Lung (tissue), 12 donors: ENCODE data around the gene NLGN1. TPM values are rescaled to one million over a fixed set of nuclear protein-coding genes. Genes with fewer than 3 reads are reported as not detected.
"Not testable (repeated sequence)": the region's sequence is repeated elsewhere in the genome, so short reads cannot be mapped to it uniquely, and the experiment has no call there.

Experiments used
- ATAC-seq: fragments of 200-7000 bp; cut with Tn5 transposase; one replicate; pipeline ENCODE4 v1.9.1; 2020; ENCODE audit warnings: moderate number of reproducible peaks; ENCODE audit not compliant: insufficient read depth, low FRiP score
- DNase-seq, 3 donors: peaks; one replicate each; pipeline ENCODE4 v3.0.0-alpha.2; 2013 to 2017
- H3K27ac ChIP-seq, 2 donors: one replicate each; pipeline ENCODE4 v1.5.1; 2013; ENCODE audit warnings: mild to moderate bottlenecking in 2 of 2, moderate library complexity in 2 of 2, control low read depth in 1 of 2, inconsistent platforms in 1 of 2, low read depth in 1 of 2, low read length in 1 of 2
- H3K27me3 ChIP-seq, 3 donors: one replicate each; pipeline ENCODE4 v1.5.1; 2013; ENCODE audit warnings: low read length in 2 of 3; ENCODE audit not compliant: control insufficient read depth in 3 of 3, insufficient read depth in 3 of 3
- H3K36me3 ChIP-seq, 4 donors: one replicate each; pipeline ENCODE4 v1.5.1; 2013; ENCODE audit warnings: low read length in 4 of 4, mild to moderate bottlenecking in 1 of 4, moderate library complexity in 1 of 4; ENCODE audit not compliant: control insufficient read depth in 4 of 4, insufficient read depth in 4 of 4
- H3K4me1 ChIP-seq, 5 donors: one replicate each; pipeline ENCODE4 v1.5.1; 2013; ENCODE audit warnings: low read length in 5 of 5, mild to moderate bottlenecking in 2 of 5, moderate library complexity in 1 of 5; ENCODE audit not compliant: control insufficient read depth in 5 of 5, insufficient read depth in 5 of 5
- H3K4me3 ChIP-seq: one replicate; pipeline ENCODE4 v1.5.1; 2013; ENCODE audit warnings: mild to moderate bottlenecking, control low read depth, moderate library complexity
- H3K9ac ChIP-seq, 2 donors: one replicate each; pipeline ENCODE4 v1.5.1; 2013; ENCODE audit warnings: low read length in 2 of 2, control low read depth in 1 of 2; ENCODE audit not compliant: insufficient read depth in 1 of 2
- H3K9me3 ChIP-seq, 4 donors: one replicate each; pipeline ENCODE4 v1.5.1; 2013; ENCODE audit warnings: low read length in 3 of 4, mild to moderate bottlenecking in 1 of 4, moderate library complexity in 1 of 4; ENCODE audit not compliant: control insufficient read depth in 4 of 4, insufficient read depth in 3 of 4
- CTCF ChIP-seq: IDR thresholded peaks from 2 replicates; pipeline ENCODE4 v1.5.1; 2012; ENCODE audit warnings: mild to moderate bottlenecking; ENCODE audit errors: control extremely low read depth, extremely low read depth
- WGBS, 2 donors: extraction: QIAGEN DNeasy Blood & Tissue Kit; methylation state at CpG; one replicate each; pipeline ENCODE4 v1.1.7; 2013; 5-methylcytosine and 5-hydroxymethylcytosine counted together
- polyA plus RNA-seq, 2 donors: library from polyadenylated mRNA; stranded (reverse); fragments of 200-250 nt; gene quantifications; one replicate each; pipeline ENCODE4 v1.2.1, GENCODE V29; 2013
- total RNA-seq, 2 donors: library from RNA; depleted of rRNA in 1 of 2; stranded (reverse); fragments of >200 nt in 1 of 2; gene quantifications; one replicate each; pipeline ENCODE4 v1.2.1, GENCODE V29; 2014 to 2021
- donor health status: control.
- donor health status: control.
- donor health status: Bipolar disorder and iron deficiency.
- donor health status: healthy.
- donor health status: DM: yes; HTN: yes; CAD: no.

The NLGN1 gene
- total and polyA plus RNA-seq, 4 donors = 0.24 to 22.2 (median 1.9) TPM

GRCh38 chr3:174223626-174224025 is 826.1 kb downstream of the NLGN1 start:
- Histone ChIP-seq H3K4me1 (peaks cover 0 to 7% (median 5%) of the 10 kb centered on the region in 5 donors), H3K9me3 (no peaks in the 10 kb centered on the region), H3K27ac (no peak overlapping the region), H3K9ac (no peak overlapping the region), H3K4me3 (no peak overlapping the region), H3K27me3 (no peaks in the 10 kb centered on the region), H3K36me3 (no peaks in the 10 kb centered on the region)
- DNase-seq (no peak), ATAC-seq (no peak)
- 85 to 93% methylated on average over 1 of the region's 1 CpG for WGBS, 2 donors
- TF ChIP-seq CTCF = no peak

GRCh38 chr3:174229916-174230315 is 832.4 kb downstream of the NLGN1 start:
- H3K36me3 ChIP-seq = no peaks in the 10 kb centered on the region
- no peaks in the 10 kb centered on the region for H3K27me3 ChIP-seq
- no peak for ATAC-seq
- no peak overlapping the region for H3K4me3 ChIP-seq
- no peak overlapping the region for H3K27ac ChIP-seq
- peaks cover 0 to 9% (median 0%) of the 10 kb centered on the region in 5 donors for H3K4me1 ChIP-seq
- H3K9me3 ChIP-seq = no peaks in the 10 kb centered on the region
- WGBS, 2 donors = 79 to 91% methylated on average over 2 of the region's 2 CpGs
- no peak overlapping the region for H3K9ac ChIP-seq
- no peak for DNase-seq
- no peak for TF ChIP-seq CTCF

GRCh38 chr3:174232028-174232657 is 834.6 kb downstream of the NLGN1 start:
- not testable (repeated sequence) for H3K4me3 ChIP-seq, ATAC-seq, DNase-seq, H3K9me3 ChIP-seq, H3K36me3 ChIP-seq, H3K9ac ChIP-seq, H3K4me1 ChIP-seq, H3K27ac ChIP-seq, H3K27me3 ChIP-seq
- 84 to 91% methylated on average over 10 of the region's 10 CpGs for WGBS, 2 donors

GRCh38 chr3:174232658-174233429 is 835.3 kb downstream of the NLGN1 start:
- Histone ChIP-seq H3K9ac (no peak overlapping the region), H3K27ac (no peak overlapping the region), H3K27me3 (no peaks in the 10 kb centered on the region), H3K4me3 (no peak overlapping the region), H3K4me1 (peaks cover 0 to 9% (median 0%) of the 10 kb centered on the region in 5 donors), H3K36me3 (no peaks in the 10 kb centered on the region), H3K9me3 (no peaks in the 10 kb centered on the region)
- no peak for DNase-seq
- no peak for ATAC-seq
- 86 to 92% methylated on average over 12 of the region's 12 CpGs for WGBS, 2 donors
- TF ChIP-seq CTCF = no peak
